NCI-H146 (cell line): ENCODE measurements around the gene TMEM258.

Experiments
- DNase-seq: peaks from one replicate; lab custom pipeline; 2025; lab: John Stamatoyannopoulos, UW

The TMEM258 gene

GRCh38 chr11:61775606-61776554 is 16.5 kb downstream of the TMEM258 start:
- DNase-seq: no peak

GRCh38 chr11:61775106-61775505 is 17.3 kb downstream of the TMEM258 start:
- DNase-seq: no peak

GRCh38 chr11:61774411-61774810 is 18.0 kb downstream of the TMEM258 start:
- DNase-seq: no peak

DNA sequence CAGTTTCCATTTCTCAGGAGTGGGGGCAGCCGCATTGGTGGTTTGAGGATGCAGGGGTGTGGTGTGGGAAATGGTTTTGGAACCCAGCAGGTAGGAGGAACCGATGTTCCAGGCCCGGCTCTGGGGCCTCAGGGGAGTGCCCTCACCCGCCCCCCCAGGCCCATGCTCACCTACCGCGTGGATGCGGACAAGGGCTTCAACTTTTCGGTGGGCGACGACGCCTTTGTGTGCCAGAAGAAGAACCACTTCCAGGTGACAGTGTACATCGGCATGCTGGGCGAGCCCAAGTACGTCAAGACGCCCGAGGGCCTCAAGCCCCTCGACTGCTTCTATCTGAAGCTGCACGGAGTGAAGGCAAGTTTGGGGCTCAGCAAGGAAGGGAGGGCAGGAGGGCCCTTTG is 18.6 kb downstream of the TMEM258 start:
- DNase-seq: no peak

DNA sequence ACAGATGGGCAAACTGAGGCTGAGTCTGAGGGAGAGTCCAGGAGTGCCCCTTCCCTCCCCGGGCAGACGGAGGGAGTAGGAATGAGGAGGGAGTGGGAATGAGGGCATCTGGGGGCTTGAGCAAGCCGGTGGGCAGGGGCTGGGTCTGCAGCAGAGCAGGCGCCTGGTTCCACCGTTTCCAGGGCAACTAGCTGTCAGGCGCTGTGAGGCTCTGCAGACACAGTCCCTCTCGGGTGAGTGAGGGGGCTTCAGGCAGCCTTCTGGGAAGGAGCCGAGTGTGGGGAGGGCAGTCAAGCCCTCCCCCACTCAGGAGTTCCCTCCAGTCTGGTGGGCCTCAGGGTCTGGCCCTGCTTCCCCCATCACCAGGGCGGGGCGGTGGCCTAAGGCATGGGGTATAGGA is 19.0 kb downstream of the TMEM258 start:
- DNase-seq: no peak

DNA sequence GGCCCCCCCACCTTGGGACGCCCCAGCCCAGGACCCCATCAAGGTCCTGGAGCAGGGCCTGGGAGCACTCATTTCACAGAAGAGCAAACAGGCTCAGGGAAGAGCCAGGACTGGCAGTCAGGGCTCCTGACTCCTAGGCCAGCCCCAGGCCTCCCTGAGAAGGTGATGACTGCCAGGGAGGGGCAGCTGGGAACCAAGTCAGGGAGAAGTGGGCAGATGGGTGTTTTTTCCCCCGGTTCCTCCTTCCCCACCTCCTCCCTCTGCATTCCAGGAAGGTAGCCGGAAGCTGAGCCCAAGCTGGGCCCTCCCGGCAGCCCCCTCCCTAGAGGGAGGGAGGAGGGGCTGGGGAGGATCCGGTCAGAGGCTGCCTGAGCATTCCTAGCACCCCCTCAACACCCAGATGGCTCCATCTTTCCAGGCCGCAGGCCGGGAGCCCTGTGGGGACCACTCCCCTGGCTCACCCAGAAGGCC is 20.4 kb downstream of the TMEM258 start:
- no peak for DNase-seq

- DNase-seq: no peak
Observed at GRCh38 chr11:61771195-61771894, 21.1 kb downstream of the TMEM258 start.

DNA sequence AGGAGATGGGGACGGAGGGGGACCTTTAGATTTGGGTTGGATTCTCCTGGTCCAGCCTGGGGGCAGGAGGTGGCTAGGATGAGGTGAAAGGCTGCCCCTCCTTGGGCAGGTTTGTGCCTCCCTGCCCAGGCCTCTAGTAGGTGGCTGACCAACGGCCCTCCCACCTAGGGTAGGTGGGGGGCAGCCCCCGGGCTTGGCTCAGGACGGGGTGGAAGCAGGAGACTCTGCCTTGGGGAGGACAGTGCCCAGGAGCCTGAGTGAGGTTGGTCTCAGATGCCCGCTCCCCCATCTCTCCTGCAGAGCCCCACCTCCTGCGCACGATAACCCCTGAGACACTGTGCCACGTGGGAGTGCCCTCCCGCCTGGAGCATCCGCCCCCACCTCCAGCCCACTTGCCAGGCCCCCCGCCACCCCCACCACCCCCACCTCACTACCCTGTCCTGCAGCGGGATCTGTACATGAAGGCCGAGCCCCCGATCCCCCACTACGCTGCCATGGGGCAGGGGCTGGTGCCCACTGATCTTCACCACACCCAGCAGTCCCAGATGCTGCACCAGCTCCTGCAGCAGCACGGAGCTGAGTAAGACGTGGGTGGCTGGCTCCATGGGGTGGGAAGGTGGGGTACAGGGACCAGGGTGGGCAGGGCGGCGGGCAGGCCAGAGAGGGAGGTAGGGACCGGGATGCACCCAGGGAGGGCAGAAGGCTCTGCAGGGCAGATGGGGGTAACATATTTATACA is 22.3 kb downstream of the TMEM258 start:
- DNase-seq: no peak

GRCh38 chr11:61769169-61769920 is 23.1 kb downstream of the TMEM258 start:
- DNase-seq: no peak

DNA sequence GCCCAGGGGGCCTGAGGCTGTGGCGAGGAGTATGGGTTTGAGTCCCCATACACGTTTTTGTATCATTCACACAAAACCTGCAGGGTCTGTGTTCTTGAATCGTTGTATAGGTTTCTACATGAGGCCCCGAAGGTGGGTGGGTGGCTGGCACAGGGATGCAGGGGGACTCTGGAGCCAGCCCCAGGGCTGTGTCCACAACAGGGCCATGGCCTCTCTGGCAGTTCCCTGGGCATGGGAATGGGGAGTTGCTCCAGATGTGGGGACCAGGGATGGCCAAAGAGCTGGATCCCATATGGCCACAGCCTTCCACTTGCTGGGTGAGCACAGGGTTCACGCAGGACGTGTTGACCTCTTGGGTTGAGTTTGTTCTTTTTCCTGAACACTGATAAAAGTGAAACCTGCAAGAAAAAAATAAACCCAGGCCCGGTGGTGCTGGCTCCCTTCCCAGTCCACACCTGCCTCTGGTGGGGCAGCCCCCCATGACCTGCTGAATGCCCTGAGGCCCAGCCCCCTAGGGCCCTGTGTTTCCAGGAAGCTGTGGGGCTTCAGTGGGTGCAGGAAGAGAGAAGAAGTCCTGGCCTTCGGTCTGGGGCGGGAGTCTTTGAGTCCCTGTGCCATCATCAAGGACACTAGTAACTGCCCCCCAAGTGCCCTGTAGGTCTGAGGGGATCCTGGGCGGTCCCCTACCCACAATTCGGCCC is 23.9 kb downstream of the TMEM258 start:
- DNase-seq: no peak

GRCh38 chr11:61766353-61766841 is 26.0 kb downstream of the TMEM258 start:
- no peak for DNase-seq

- no peak for DNase-seq
Observed at GRCh38 chr11:61765550-61766253, 26.7 kb downstream of the TMEM258 start.

DNA sequence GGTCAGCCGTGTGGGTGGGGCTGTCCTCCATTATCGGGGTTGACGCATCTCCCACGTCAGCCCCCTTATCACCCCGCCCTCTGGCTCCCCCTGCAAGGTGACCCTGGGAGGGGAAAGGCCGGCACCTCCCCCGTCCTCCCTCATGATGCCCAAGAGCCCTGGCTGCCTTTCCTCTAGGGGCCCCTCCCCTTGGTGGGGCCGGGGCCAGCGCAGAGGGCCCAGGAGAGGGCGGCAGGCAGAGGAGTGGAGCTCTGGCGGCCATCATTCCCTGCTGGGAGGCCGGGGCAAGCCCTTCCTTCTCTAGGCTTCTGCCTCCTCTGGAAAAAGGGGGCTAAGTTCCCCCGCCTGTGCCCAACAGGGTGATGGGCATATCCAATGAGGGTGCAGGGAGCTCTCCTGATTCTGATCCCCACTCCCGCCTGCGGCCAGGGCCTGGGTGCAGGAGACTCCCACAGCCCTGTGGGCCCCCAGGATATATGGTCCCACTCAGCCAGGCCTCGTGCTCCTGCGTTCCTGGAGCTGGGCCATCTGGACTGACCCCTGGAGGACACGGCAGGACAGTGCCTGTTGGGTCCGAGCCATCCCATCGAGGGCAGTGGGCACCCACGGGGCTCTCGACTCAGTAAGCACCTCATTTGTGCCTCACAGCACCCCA is 27.7 kb downstream of the TMEM258 start:
- no peak for DNase-seq

- no peak for DNase-seq
Observed at GRCh38 chr11:61763930-61764605, 28.3 kb downstream of the TMEM258 start.

- no peak for DNase-seq
Observed at GRCh38 chr11:61762798-61763197, 29.6 kb downstream of the TMEM258 start.

DNA sequence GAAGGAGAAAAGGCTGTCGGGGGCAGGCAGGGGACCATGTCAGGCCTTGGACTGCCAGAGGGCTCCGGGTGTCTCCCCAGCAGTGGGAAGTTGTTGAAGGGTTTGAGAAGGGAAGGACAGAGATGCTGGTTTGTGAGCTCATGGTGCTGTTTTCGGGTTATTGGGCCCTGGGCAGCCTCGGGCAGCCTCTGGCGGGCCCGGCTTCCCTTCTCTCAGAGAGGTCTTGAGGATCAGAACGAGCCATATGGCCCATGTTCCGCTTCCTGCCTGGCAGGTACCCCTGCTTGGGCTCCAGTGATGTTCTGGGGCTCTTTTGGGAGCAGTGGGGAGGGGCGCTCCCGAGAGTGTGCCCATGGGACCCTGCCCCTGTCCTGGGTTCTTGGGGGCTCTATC is 30.2 kb downstream of the TMEM258 start:
- no peak for DNase-seq

DNA sequence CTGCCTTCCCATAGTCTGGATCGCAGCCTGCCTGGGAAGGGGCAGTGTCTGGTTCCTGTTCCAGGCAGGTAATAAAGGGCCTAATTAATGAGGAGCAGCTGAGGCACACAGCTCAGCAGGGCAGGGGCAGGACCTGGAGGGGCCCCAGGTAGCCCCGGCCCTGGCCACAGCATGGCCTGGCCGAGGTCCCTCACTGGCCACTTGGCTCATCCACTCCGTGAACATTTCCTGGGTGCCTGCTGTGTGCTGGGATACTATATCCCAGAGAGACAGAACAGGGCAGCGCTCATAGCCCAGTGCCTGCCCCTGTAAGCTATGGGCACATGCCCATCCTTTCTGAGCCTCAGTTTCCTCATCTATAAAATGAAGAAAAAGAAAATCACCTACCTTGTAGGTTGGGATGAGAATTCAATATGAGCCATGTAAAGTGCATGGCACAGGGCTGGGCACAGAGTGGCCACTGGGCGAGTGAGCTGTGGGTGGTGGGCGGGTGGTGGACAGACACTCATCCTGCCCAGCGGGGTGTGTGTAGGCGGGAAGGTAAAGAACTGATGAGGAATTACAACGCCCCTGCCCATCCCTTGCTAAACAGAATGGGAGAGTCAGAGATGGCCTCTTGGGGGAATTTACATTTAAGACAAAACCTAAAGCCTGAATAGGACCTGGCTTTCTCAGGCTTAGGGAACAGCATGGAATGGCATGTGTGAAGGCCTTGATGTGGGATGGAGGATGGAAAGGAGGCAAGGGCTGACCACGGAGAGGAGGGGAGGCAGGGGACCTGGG is 30.8 kb downstream of the TMEM258 start:
- no peak for DNase-seq

DNA sequence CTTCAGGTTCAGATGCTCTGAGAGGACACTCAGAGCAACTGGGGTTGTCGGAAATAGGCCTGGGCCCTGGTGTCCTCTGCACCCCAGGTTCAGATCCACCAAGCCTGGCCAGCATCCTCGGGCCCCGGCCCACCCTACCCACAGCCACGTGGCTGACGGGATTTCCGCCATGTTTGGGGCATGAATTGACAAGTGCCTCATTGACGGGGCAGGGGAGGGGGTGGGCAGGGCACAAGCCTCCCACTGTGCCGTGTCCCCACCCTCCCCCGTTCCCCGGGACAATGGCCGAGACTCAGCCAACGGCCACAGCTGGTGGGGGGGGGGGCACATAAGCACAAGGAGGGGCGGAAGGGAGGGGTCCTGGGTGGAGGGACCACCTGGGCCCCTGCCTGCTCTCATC is 31.5 kb downstream of the TMEM258 start:
- no peak for DNase-seq
